Stimulated activated CD8-positive, alpha-beta memory T cell treated with anti-CD3 and anti-CD28 coated beads, Interleukin-15, amount 100 ng/mL, for 4 hours (primary cell): ENCODE data around the gene OIT3.
"Not testable (repeated sequence)": the region's sequence is repeated elsewhere in the genome, so short reads cannot be mapped to it uniquely, and the experiment has no call there.

Source experiments
- DNase-seq, 2 donors: peaks; one replicate each; pipeline ENCODE4 v3.0.0-alpha.2; 2020; ENCODE audit warnings: low read depth in 2 of 2

The OIT3 gene

GRCh38 chr10:72903941-72904446, 10.5 kb downstream of the OIT3 start:
- not testable (repeated sequence) for DNase-seq

GRCh38 chr10:72904806-72905205, 11.3 kb downstream of the OIT3 start:
- DNase-seq, result no peak

DNA sequence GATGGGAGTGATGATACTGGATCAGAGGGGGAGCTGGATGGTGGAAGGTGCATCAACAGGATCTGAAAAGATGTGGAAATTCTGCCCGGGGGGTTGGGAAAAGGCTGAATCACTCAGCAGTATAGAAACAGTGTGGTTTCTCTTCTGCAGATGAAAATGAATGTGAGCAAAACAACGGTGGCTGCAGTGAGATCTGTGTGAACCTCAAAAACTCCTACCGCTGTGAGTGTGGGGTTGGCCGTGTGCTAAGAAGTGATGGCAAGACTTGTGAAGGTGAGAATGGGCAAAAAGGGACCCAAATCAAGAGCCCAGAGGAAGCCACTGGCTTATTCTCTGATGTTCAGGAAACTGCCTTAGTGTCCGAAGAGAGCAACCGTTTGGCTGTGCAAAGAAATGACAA, 12.9 kb downstream of the OIT3 start:
- DNase-seq, result no peak

GRCh38 chr10:72910705-72911104, 17.2 kb downstream of the OIT3 start:
- no peak for DNase-seq

- DNase-seq, result no peak
These were observed 18.2 kb downstream of the OIT3 start for GRCh38 chr10:72911758-72912157.

DNA sequence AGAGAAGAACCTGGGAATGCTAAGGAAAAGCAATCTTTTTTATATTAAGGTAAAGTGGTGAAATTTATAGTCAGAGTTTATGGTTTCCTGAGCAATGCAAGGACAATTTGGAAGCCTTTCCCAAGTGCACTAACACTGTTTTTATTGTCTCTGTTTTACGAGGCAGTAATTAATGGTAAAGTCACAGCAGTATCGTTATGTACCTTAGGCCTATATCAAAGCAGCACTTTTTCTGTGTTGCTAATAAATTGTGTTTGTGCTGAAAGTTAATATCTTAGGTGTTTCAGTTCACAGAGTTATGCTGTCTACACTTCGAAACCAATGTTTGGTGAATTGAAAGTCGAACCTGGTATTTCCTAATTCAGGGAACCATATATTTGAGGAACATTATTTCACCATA, 19.2 kb downstream of the OIT3 start:
- DNase-seq, result no peak

GRCh38 chr10:72913287-72913686, 19.7 kb downstream of the OIT3 start:
- no peak for DNase-seq

DNA sequence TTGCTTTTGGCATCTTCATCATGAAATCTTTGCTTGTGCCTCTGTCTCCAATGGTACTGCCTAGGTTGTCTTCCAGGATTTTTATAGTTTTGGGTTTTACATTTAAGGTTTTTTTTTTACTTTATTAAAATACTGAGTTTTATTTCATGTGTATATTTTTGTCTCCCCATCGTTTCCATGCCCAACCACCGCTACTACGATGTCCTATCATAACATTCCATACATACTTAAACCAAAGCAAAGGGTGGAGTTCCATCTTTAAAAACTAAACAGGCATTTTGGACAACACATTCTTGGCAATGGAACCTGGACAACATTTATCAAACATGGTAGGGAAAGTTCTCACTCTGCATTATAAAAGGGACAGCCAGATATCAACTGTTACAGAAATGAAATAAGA, 23.7 kb downstream of the OIT3 start:
- not testable (repeated sequence) for DNase-seq

GRCh38 chr10:72917803-72918332, 24.3 kb downstream of the OIT3 start:
- not testable (repeated sequence) for DNase-seq

DNA sequence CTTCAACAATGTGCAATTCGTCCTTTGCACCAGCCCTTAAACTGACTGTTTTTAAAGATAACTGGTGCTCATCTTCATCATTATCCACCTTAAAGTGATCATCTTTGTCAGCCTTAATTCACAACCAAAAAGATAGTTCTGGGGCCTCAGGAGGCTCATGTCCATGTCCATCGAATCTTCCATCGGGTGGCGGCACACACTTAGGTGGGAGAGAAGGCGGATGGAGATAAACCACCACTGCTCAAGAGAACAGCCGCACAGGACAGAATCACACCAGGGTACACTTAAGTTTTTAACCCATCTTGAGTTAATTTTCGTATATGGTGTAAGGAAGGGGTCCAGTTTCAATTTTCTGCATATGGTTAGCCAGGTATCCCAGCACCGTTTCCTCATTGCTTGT, 24.8 kb downstream of the OIT3 start:
- no peak for DNase-seq

DNA sequence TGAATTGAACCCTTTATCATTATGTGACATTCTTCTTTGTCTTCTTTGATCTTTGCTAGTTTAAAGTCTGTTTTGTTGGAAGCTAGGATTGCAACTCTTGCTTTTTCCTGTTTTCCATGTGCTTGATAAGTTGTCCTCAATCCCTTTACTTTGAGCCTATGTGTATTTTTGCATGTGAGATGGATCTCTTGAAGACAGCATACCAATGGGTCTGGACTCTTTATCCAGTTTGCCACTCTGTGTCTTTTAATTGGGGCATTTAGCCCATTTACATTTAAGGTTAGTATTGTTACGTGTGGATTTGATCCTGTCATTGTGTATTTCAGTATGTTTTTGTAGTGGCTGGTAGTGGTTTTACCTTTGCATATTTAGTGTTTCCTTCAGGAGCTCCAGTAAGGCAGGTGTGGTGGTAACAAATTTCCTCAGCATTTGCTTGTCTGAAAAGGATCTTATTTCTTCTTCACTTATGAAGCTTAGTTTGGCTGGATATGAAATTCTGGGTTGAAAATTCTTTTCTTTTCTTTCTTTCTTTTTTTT, 27.7 kb downstream of the OIT3 start:
- DNase-seq, result not testable (repeated sequence)

DNA sequence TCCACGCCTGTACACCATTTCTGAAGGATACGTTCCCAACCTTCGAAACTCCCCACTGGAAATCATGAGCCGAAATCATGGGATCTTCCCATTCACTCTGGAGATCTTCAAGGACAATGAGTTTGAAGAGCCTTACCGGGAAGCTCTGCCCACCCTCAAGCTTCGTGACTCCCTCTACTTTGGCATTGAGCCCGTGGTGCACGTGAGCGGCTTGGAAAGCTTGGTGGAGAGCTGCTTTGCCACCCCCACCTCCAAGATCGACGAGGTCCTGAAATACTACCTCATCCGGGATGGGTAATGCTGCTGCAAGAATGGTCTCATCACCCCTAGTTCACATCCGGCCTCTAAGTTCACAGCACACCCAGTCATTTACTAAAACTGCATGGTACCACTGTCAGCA, 30.8 kb downstream of the OIT3 start:
- no peak for DNase-seq

DNA sequence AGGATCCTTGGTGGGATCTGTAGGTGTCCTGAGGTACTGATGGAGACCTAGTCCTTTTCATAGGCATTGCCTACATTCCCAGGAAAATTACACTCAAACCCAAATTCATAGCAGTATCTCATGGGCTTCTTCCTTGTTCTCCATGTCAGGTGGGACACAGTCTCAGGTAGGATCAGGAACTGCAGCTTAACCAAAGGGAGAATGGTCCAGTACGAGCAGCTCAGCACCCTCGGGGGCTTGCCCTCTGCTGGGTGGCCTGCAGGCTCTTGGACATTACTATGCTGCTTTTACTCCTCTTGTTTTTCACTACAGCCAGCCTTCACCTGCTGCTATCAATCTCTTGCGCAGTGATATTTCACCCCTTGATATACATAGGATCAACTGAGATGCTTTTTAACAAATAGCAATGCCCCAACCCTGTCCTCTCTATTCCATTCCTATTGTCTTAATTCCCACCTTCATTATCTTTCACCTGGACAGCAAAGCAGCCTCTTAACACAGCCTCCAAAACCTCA, 32.5 kb downstream of the OIT3 start:
- no peak for DNase-seq

- DNase-seq, result no peak
These were observed 33.9 kb downstream of the OIT3 start for GRCh38 chr10:72927485-72927884.

DNA sequence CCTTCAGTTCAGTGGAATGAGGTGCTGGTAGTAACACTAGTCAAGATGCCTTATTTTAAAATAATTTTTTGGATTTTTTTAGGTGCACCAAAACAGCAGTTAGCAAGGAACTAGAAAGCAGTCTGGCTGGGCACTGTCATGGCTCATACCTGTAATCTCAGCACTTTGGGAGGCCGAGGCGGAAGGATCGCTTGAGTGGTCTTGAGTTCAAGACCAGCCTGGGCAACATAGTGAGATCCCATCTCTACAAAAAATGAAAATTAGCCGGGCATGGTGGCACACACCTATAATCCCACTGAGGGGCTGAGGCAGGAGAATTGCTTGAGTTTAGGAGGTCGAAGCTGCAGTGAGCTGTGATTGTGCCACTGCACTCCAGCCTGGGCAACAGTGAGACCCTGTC, 35.3 kb downstream of the OIT3 start:
- DNase-seq, result no peak

GRCh38 chr10:72930276-72930675, 36.7 kb downstream of the OIT3 start:
- DNase-seq, result no peak

GRCh38 chr10:72932259-72933015, 38.9 kb downstream of the OIT3 start:
- no peak for DNase-seq

DNA sequence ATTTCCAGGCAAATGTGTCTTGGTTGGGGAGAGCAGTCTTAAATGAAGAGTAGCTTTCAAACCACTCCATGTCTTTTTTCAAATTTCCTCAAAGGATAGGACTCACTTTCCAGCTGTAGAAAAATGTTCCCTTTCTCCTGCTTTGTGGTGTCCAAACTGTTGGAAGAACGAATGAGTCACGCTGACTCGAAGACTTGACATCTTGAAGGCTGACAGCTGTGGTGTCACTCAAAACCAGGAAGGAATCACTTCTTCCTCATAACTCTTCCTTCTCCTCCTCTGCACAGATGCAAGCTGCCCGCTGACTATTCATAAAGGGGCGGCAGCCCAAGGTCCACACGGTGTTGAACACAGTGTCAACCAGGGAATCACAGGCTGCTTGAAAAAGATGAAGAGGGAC, 41.8 kb downstream of the OIT3 start:
- DNase-seq, result no peak

DNA sequence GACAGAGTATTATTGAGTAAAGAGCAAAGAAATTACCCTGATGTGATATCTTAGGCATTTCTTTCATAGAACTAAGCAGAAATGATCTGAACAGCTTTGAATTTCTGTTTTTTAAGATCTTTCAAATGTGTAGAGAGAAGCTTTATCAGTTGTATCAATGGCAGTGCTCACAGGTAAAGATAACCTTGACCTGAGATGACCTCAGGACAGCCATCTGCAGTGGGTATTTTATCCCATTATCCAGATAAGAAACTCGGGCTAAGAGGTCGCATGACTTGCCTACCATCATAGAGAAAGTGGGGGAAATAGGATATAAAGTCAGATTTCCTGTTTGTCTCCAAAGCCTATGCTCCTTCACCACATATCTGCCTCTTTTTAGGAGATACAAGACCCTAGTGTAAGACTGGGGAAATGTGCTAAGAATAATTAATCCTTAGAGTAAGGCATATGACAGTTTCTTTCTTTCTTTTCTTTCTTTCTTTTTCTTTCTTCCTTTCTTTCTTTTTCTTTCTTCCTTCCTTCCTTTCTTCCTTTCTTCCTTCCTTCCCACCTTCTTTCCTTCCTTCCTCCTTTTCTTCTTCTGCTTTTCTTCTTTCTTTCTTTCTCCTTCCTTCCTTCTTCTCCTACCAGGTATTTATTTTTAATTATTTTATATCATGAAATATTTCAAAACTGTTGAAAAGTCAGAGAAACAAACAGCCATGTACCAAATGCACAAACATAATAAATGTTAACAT, 50.1 kb downstream of the OIT3 start:
- no peak for DNase-seq

DNA sequence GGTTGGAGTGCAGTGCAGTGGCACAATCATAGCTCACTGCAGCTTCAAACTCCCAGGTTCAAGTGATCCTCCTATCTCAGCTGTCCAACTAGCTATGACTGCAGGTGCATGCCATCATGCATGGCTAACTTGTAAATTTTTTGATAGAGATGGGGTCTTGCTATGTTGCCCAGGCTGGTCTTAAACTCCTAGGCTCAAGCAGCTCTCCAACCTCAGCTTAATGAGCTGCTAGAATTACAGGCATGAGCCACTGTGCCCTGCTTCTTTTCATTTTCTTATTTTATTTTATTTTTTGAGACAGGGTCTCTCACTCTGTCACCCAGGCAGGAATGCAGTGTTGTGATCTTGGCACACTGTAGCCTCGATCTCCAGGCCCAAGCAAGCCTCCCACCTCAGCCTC, 53.4 kb downstream of the OIT3 start:
- DNase-seq, result no peak

DNA sequence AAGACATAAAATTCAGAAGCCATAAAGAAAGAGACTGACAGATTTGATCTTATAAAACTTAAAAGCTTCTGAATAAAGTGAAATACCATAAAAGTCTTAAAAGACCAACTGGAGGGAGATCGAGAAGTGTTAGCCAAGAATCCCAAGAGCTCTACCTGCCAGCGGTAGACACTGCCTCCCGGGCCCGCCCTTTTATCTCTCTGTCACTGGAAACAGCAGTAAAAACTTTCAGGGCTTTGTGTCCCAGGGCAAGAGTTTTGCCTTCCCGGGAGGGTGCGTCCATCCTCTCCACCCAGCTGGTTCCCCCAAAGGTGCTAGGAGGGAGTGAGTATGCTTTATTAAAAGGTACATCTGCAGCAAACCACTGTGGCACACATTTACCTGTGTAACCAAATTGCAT, 55.2 kb downstream of the OIT3 start:
- DNase-seq, result no peak

- no peak for DNase-seq
These were observed 58.2 kb downstream of the OIT3 start for GRCh38 chr10:72951760-72952159.
